Measurements from ENCODE around the gene VEGFB. TPM values are rescaled to one million over a fixed set of nuclear protein-coding genes. Genes with fewer than 3 reads are reported as not detected.

VEGFB gene, protein sequence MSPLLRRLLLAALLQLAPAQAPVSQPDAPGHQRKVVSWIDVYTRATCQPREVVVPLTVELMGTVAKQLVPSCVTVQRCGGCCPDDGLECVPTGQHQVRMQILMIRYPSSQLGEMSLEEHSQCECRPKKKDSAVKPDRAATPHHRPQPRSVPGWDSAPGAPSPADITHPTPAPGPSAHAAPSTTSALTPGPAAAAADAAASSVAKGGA
- polyA plus RNA-seq (ENCODE audit: low read depth in 6 of 6): 10 to 100 TPM; 10.9 to 33.7 (median 28.1) TPM

DNA sequence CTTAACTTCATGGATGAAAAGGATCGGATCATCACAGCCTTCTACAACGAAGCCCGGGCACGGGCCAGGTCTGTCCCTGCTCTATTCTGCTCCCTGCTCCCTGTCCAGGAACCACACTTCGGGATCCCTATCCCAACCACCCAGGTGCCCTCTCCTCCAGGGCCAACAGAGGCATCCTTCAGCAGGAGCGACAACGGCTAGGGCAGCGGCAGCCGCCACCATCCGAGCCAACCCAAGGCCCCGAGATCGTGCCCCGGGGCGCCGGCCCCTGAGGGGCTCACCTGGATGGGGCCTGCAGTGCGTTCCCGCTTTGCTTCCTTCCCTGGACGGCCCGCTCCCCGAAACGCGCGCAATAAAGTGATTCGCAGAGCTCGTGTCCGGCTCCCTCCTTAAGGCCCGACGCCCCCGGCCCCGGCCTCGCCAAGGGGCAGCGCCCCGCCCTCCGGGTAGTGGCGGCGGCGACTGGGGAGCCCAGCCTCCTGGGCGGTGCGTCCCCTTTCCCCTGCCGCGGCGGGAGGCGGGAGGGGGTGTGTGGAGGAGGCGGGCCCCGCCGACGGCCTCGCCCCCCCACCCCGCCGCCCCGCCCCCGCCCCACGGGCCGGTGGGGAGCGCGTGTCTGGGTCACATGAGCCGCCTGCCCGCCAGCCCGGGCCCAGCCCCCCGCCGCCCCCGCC lies at the start of gene VEGFB:
Gene VEGFB, plus strand, starts transcription at position 672 of the 674 bp plus-strand sequence. CDS start 250 bp downstream, outside the sequence.
- no peaks in the 10 kb centered on the region for H3K27me3 Mint-ChIP-seq
- peak within 1 kb of the TSS; percentile 86 to 97 (median 96) for H3K27ac Mint-ChIP-seq
- peak; percentile 46 for ATAC-seq (ENCODE audit: low read depth in 2 of 2)
- peaks cover 32 to 72% (median 65%) of the 10 kb centered on the region in 3 donors for H3K4me1 Mint-ChIP-seq
- peak; percentile 74 for DNase-seq
- peak within 1 kb of the TSS; percentile 88 to 96 (median 92) for H3K4me3 Mint-ChIP-seq
- no peaks in the 10 kb centered on the region for H3K36me3 Mint-ChIP-seq
- no peaks in the 10 kb centered on the region for H3K9me3 Mint-ChIP-seq

DNA sequence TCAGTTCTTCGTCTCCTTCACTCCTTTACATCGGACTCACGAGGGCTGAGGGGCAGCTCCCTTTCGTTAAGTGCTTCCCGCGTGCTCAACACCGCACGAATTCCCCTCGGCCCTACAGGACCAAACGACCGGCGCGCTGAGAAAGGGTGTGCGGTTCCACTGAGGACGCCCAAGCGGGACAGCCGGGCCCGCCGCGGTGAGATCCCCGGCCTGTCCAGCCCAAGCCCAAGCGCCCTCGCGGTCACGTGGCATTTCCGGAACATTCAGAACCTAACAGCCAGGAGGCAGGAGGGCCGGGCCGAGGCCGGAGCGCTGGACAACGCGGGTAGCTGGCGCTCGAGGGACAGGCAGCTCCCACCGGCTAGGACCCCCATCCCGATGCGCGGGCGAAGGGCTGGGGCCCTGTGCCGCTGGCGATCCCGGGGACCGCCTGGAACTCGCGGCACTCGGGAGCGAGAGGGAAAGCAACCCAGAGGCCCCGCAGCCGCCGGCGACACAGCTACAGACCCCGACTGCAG lies 49.1 kb upstream of the VEGFB start:
- Mint-ChIP-seq H3K4me3 (peak overlapping the region in 7 of 8 donors; percentile 94 to 100 (median 99)), H3K27me3 (no peaks in the 10 kb centered on the region), H3K9me3 (no peaks in the 10 kb centered on the region), H3K36me3 (no peaks in the 10 kb centered on the region), H3K27ac (peak overlapping the region in 3 of 6 donors; percentile 70 to 98 (median 97)), H3K4me1 (peaks cover 24 to 37% (median 37%) of the 10 kb centered on the region in 3 donors)
- DNase-seq (no peak), ATAC-seq (ENCODE audit: low read depth in 2 of 2) (no peak)

DNA sequence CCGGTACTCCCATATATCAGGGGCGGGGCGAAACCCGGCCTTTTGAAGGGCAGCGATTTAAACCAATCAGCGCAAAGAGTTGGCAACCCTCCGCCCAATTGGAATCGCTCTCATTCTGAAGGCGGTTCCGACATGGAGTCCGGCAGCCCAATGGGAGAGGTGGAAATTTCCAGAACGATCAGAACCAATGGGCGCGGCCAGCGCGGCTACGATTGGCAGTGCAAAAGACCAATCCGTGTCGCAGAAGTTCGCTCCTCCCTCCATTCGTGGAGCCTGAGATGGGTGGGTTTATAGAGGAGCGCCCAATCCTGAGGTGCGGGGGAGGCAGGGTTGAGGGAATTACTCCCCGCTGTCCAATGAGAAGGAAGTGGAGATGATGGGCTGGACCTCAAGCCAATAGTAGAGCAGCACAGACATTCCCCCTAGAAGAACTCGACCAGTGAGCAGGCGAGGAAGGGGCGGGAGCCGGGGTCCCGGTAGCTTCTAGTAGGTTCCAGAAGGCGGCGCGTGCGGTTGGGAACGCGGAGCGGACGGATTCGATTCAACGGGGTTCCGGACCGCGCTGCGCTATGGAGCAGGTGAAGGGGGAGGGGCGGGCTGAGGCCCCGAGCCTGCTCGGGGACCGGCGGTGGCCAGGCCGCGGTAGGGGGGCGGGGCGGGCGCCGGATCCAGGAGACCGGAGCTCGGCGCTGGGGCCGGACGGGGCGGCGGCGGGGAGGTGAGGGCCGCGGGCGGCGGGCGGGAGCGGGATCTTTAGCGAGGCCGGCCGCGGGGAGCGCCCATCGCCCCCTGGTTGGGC lies 48.5 kb upstream of the VEGFB start, which contains the start of gene STIP1:
Gene STIP1, plus strand, starts transcription at position 479 of the 799 bp plus-strand sequence. Its CDS starts 91 bp downstream, at position 570.
- Mint-ChIP-seq H3K4me1 (peaks cover 22 to 41% (median 40%) of the 10 kb centered on the region in 3 donors), H3K36me3 (no peaks in the 10 kb centered on the region), H3K9me3 (no peaks in the 10 kb centered on the region), H3K27ac (peak within 1 kb of the TSS in 5 of 6 donors; percentile 81 to 98 (median 97)), H3K4me3 (peak within 1 kb of the TSS in 7 of 8 donors; percentile 94 to 100 (median 99)), H3K27me3 (no peaks in the 10 kb centered on the region)
- DNase-seq (peak; percentile 99), ATAC-seq (ENCODE audit: low read depth in 2 of 2) (peak; percentile 86 to 88)

DNA sequence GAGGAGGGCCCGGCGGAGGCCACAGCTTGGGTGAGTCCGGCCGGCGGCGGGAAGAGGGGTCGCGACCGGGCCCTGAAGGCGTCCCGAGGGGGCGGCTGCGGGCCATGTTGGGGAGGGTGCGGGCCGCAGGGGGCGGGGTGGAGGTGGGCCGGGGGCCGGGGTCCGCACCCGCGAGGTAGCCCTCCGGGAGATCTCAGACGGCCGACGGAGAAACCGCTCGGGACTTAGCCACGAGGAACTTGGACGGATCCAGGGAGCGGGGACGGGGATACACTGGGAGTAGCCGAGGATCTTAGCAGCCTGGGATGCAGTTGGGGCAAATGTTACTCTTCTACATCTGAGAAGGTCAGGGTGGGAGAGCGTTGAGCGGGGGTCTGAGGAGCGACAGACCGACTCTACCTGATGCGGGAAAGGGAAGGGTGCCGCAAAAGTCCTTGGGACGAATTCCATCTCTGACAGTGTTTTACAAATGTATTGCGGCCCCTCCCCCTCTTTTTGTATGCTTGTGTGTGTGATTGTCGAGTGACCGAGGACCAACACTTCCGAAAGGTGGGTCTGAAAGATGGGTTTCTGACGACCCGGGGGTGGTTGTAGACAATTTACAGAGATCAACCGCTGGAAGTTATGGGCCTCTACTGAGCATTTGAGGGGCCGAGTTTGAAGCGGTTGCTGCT lies 47.8 kb upstream of the VEGFB start:
- DNase-seq (no peak), ATAC-seq (ENCODE audit: low read depth in 2 of 2) (no peak)
- no peaks in the 10 kb centered on the region for H3K9me3 Mint-ChIP-seq
- no peaks in the 10 kb centered on the region for H3K36me3 Mint-ChIP-seq
- no peaks in the 10 kb centered on the region for H3K27me3 Mint-ChIP-seq
- H3K27ac Mint-ChIP-seq: peak overlapping the region in 1 of 6 donors; percentile 79
- H3K4me3 Mint-ChIP-seq: no peak overlapping the region
- H3K4me1 Mint-ChIP-seq: peaks cover 21 to 38% (median 33%) of the 10 kb centered on the region in 3 donors

DNA sequence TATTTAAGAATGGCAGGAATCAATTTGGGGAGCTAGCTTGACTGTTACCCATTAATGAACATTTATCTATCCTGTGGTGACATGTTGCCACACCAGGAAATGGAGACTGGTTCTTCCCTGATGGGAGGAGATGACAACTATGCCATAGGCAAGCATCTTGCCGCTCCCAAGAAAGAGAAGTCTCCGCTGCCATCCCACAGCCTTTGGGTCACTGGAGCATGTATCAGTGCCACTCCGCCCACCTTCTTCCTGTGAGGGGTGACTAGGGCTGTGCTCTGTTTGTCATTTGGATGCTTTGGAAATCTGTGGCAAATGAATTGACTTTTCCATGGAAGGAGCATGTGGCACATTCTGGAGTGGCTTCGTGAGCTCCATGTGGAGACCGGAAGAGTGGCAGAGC lies 42.0 kb upstream of the VEGFB start:
- ATAC-seq (ENCODE audit: low read depth in 2 of 2) (no peak), DNase-seq (no peak)
- no peaks in the 10 kb centered on the region for H3K9me3 Mint-ChIP-seq
- peaks cover 14 to 20% of the 10 kb centered on the region in 2 donors for H3K36me3 Mint-ChIP-seq
- H3K27me3 Mint-ChIP-seq: no peaks in the 10 kb centered on the region
- no peak overlapping the region for H3K27ac Mint-ChIP-seq
- H3K4me3 Mint-ChIP-seq: peak overlapping the region in 1 of 8 donors; percentile 58
- peaks cover 10 to 24% (median 12%) of the 10 kb centered on the region in 3 donors for H3K4me1 Mint-ChIP-seq

DNA sequence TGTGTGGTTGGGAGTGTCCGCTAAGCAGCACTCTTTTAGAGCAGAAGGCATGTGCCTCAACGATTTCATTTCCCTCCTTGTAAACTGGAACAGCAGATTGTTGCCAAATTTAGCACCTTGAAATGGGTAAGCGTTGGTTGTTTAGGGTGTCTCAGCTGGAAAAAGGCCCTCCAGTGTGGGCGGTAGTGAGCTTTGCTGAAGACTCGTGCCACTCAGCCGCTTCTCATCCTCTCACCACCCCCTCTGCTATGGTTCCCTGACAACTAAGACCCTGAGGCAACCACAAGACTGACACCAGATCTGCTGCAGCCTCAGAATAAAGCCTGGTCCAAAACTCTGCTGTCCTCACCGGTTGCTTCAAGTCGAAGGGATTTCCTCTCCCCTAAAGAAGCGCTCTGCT lies 37.8 kb upstream of the VEGFB start:
- Mint-ChIP-seq H3K36me3 (peaks cover 18 to 28% of the 10 kb centered on the region in 2 donors), H3K9me3 (no peaks in the 10 kb centered on the region), H3K27ac (peak overlapping the region in 1 of 6 donors; percentile 43), H3K27me3 (no peaks in the 10 kb centered on the region), H3K4me3 (no peak overlapping the region), H3K4me1 (peaks cover 6 to 12% (median 10%) of the 10 kb centered on the region in 3 donors)
- ATAC-seq (ENCODE audit: low read depth in 2 of 2) (no peak), DNase-seq (no peak)

DNA sequence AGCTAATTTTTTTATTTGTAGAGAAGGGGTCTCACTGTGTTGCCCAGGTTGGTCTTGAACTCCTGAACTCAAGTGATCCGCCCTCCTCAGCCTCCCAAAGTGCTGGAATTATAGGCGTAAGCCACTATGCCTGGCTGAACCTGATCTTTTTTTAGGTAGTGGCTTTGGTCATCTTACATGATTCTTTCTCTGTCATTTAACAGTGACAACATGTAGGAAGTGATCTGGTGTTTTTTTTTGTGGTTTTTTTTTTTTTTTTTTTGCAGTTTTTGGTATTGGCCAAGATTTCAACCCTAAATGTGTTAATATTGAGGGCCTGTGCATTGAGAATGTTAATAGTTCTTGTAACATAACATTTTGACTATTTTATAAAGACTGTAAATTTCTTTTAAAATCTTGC lies 35.9 kb upstream of the VEGFB start:
- Mint-ChIP-seq H3K4me3 (no peak overlapping the region), H3K27me3 (no peaks in the 10 kb centered on the region), H3K36me3 (peaks cover 27 to 32% of the 10 kb centered on the region in 2 donors), H3K4me1 (peaks cover 0 to 10% (median 0%) of the 10 kb centered on the region in 3 donors), H3K9me3 (no peaks in the 10 kb centered on the region), H3K27ac (no peak overlapping the region)
- DNase-seq: no peak
- no peak for ATAC-seq (ENCODE audit: low read depth in 2 of 2)

DNA sequence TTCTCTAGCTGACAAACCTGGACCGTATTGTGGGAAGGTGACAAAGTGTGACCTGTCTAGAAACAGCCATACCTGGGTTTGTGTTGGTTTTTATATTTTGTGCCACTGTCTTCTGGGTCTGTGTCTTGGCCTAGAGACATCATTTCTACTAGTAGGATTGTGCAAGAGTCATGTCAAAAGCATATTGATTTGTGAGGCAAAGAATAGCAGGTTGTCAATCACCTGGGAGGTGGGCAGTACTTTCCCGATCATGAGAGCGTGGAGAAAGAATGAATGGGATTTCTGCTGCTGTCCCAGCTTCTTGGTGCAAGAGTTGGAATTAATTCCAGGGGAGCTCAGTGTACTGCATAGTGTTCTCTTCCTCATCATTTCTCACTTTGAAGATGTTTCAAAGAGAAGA lies 32.8 kb upstream of the VEGFB start:
- ATAC-seq (ENCODE audit: low read depth in 2 of 2) (no peak), DNase-seq (no peak)
- Mint-ChIP-seq H3K27me3 (no peaks in the 10 kb centered on the region), H3K27ac (no peak overlapping the region), H3K4me3 (no peak overlapping the region), H3K4me1 (peaks cover 17 to 26% (median 24%) of the 10 kb centered on the region in 3 donors), H3K9me3 (no peaks in the 10 kb centered on the region), H3K36me3 (peaks cover 23 to 33% of the 10 kb centered on the region in 2 donors)

DNA sequence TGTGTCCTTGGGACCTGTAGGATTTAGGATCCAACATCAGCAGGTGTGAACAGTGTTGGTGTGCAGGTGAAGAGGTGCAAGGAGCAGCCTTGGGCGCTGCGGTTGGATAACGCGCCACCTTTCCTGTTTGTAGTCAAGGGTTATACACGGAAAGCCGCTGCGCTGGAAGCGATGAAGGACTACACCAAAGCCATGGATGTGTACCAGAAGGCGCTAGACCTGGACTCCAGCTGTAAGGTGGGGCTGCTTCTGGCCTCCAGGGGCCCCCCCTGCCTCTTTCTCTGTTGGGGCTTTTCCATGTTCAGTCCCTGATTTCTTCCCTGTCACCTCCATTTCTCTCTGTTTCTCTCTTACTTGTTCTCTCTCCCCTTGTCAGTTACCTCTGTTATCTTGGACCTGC lies 31.4 kb upstream of the VEGFB start:
- Mint-ChIP-seq H3K4me3 (no peak overlapping the region), H3K27ac (no peak overlapping the region), H3K36me3 (peaks cover 18 to 23% of the 10 kb centered on the region in 2 donors), H3K27me3 (no peaks in the 10 kb centered on the region), H3K4me1 (peaks cover 18 to 39% (median 37%) of the 10 kb centered on the region in 3 donors), H3K9me3 (no peaks in the 10 kb centered on the region)
- ATAC-seq (ENCODE audit: low read depth in 2 of 2) (no peak), DNase-seq (no peak)

DNA sequence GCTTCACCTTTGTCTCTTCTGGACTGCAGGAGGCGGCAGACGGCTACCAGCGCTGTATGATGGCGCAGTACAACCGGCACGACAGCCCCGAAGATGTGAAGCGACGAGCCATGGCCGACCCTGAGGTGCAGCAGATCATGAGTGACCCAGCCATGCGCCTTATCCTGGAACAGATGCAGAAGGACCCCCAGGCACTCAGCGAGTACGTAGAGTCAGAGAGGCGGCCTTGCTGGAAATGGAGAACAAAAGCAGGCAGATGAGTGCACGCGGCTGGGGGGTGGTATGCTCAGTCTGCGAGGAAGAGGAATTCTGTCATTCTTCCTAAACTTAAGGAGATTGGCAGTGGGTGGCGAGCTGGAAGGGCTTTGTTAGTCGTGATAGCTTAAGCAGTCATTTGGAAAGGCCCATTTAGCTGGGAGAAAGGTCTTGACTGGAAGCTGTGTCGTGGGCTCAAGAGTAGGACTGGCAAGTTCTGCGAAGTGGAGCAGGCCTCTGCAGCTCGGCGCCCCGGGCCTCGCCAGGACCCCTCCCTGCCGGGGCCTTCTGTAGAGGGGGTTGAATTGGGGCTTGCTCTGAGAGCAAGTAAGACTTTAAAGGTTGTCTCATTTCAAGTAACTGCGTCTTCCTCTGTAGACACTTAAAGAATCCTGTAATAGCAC lies 30.8 kb upstream of the VEGFB start:
- Mint-ChIP-seq H3K4me1 (peaks cover 24 to 44% (median 43%) of the 10 kb centered on the region in 3 donors), H3K9me3 (no peaks in the 10 kb centered on the region), H3K36me3 (peaks cover 18 to 23% of the 10 kb centered on the region in 2 donors), H3K27me3 (no peaks in the 10 kb centered on the region), H3K27ac (peak overlapping the region in 2 of 6 donors; percentile 47 to 81), H3K4me3 (peak overlapping the region in 2 of 8 donors; percentile 16 to 55)
- no peak for DNase-seq
- no peak for ATAC-seq (ENCODE audit: low read depth in 2 of 2)

DNA sequence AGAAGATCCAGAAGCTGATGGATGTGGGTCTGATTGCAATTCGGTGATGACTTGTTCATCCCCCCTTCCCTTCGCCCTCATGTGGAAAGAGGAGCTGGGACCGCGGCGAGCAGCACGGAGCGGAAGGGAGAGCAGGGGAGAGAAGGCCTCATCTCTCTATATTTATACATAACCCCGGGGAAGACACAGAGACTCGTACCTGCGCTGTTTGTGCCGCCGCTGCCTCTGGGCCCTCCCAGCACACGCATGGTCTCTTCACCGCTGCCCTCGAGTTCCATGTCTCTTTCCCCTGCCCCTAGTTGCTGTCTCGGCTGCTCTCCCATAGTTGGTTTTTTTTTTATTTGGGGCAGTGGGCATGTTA lies 30.3 kb upstream of the VEGFB start:
- no peaks in the 10 kb centered on the region for H3K9me3 Mint-ChIP-seq

DNA sequence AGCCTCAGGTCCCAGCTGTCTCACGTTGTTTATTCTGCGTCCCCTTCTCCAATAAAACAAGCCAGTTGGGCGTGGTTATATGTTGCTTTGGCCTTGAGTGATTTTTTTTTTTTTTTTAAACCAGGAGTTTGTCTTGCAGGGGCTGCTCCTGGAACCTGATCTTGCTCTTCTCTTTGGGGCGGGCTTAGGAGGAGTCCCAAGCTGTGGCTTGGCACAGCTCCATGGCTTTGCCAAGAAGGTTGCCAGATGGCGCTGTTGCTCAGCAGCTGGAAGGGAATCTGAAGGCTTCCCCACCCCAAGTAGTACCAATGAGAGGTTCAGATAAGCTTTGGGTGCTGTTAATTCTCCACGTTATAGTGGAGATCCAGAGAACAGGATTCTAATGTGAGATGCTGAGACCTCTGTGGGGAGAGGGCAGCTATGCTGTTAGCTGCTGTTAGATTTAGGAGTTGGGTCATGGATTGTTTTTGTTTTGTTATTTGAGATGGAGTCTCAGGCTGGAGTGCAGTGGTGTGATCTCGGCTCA lies 29.9 kb upstream of the VEGFB start:
- peaks cover 18 to 23% of the 10 kb centered on the region in 2 donors for H3K36me3 Mint-ChIP-seq
- peak; percentile 61 to 70 for ATAC-seq (ENCODE audit: low read depth in 2 of 2)
- H3K9me3 Mint-ChIP-seq: no peaks in the 10 kb centered on the region
- peaks cover 31 to 54% (median 51%) of the 10 kb centered on the region in 3 donors for H3K4me1 Mint-ChIP-seq
- peak overlapping the region; percentile 60 to 97 (median 82) for H3K27ac Mint-ChIP-seq
- no peaks in the 10 kb centered on the region for H3K27me3 Mint-ChIP-seq
- peak overlapping the region; percentile 55 to 86 (median 69) for H3K4me3 Mint-ChIP-seq
- peak; percentile 73 for DNase-seq

More for the DNA sequence above, 30.3 kb upstream of the VEGFB start:
- DNase-seq: no peak
- Mint-ChIP-seq H3K27ac (peak overlapping the region in 5 of 6 donors; percentile 47 to 97 (median 82)), H3K4me3 (peak overlapping the region in 1 of 8 donors; percentile 16), H3K36me3 (peaks cover 18 to 23% of the 10 kb centered on the region in 2 donors), H3K4me1 (peaks cover 29 to 50% (median 48%) of the 10 kb centered on the region in 3 donors), H3K27me3 (no peaks in the 10 kb centered on the region)
- ATAC-seq (ENCODE audit: low read depth in 2 of 2): no peak

Data from naive B cell (primary cell).